Endothelial cell of umbilical vein (primary cell): ENCODE data around the gene ZNF609. TPM values are rescaled to one million over a fixed set of nuclear protein-coding genes. Genes with fewer than 3 reads are reported as not detected.

Source experiments
- BruUV-seq: library from RNA; stranded (reverse); fragments of 400-500 nt; replicated peaks from 2 replicates; lab custom pipeline; 2021; lab: Mats Ljungman, UMichigan
- CTCF ChIA-PET: fragments of 300-600, 350-600 bp; sonication (Branson Sonifier 250); formaldehyde crosslinking; loops from one replicate; lab custom pipeline; 2021; ENCODE audit warnings: antibody characterized with exemption, inconsistent platforms; lab: Charles Lee
- POLR2A ChIA-PET: fragments of 300-600, 350-600 bp; sonication (Branson Sonifier 250); formaldehyde crosslinking; loops from one replicate; lab custom pipeline; 2021; ENCODE audit warnings: antibody characterized with exemption, inconsistent platforms; lab: Charles Lee
- DNase-seq: peaks from one replicate; pipeline ENCODE4 v3.0.0-alpha.2; 2011; ENCODE audit warnings: low read depth, low spot score
- FAIRE-seq: peaks from 2 replicates; lab custom pipeline; 2011; peaks lifted over from hg19 to GRCh38; lab: Jason Lieb, UNC
- H2AFZ ChIP-seq: 2 replicates; pipeline ENCODE4 v1.6.0; 2012; ENCODE audit warnings: low read depth, low read length, control low read depth, inconsistent platforms
- H3K27ac ChIP-seq: 2 replicates; pipeline ENCODE4 v1.5.1; 2011; ENCODE audit warnings: low read depth, mild to moderate bottlenecking, control low read depth, low read length, moderate library complexity; ENCODE audit not compliant: insufficient read depth
- H3K27me3 ChIP-seq, 2 experiments: 2 replicates each; pipeline versions ENCODE4 v1.6.0 to v1.6.1; 2011; ENCODE audit warnings: low read length in 2 of 2, mixed read lengths in 1 of 2; ENCODE audit not compliant: control insufficient read depth in 2 of 2, insufficient read depth in 2 of 2
- H3K36me3 ChIP-seq, 2 experiments: 2 replicates in 1 of 2; 3 replicates in 1 of 2; pipeline ENCODE4 v1.5.1; 2011; ENCODE audit warnings: low read length in 2 of 2, mild to moderate bottlenecking in 1 of 2, moderate library complexity in 1 of 2; ENCODE audit not compliant: control insufficient read depth in 2 of 2, insufficient read depth in 2 of 2; ENCODE audit errors: extremely low read depth in 1 of 2
- H3K4me1 ChIP-seq: 3 replicates; pipeline ENCODE4 v1.5.1; 2011; ENCODE audit warnings: mild to moderate bottlenecking, low read length; ENCODE audit not compliant: control insufficient read depth, insufficient read depth; ENCODE audit errors: extremely low read depth
- H3K4me2 ChIP-seq: 2 replicates; pipeline ENCODE4 v1.6.1; 2011; ENCODE audit warnings: low read length, control low read depth, mixed read lengths; ENCODE audit not compliant: insufficient read depth
- H3K4me3 ChIP-seq, 3 experiments: fragments of 200-600 bp in 1 of 3; sonication (generic), shearing (Covaris generic) in 1 of 3; replicated peaks in 1 of 3; 2 replicates each; pipeline ENCODE4 v1.5.1; 2011 to 2016; ENCODE audit warnings: control low read depth in 3 of 3, low read length in 3 of 3, mild to moderate bottlenecking in 2 of 3, inconsistent platforms in 1 of 3, low read depth in 1 of 3, moderate library complexity in 1 of 3; ENCODE audit not compliant: insufficient read depth in 1 of 3
- H3K79me2 ChIP-seq: 2 replicates; pipeline ENCODE4 v1.6.0; 2012; ENCODE audit warnings: low read length, inconsistent platforms; ENCODE audit not compliant: control insufficient read depth, insufficient read depth
- H3K9ac ChIP-seq: replicated peaks from 2 replicates; pipeline ENCODE3; 2011; ENCODE audit warnings: low read length, control low read depth; ENCODE audit not compliant: insufficient read depth; ENCODE audit errors: extremely low read depth
- H3K9me1 ChIP-seq: replicated peaks from 3 replicates; pipeline ENCODE4 v1.6.0; 2011; ENCODE audit warnings: mild to moderate bottlenecking, low read length; ENCODE audit not compliant: control insufficient read depth, insufficient read depth; ENCODE audit errors: extremely low read depth
- H3K9me3 ChIP-seq: replicated peaks from 2 replicates; pipeline ENCODE4 v1.5.1; 2012; ENCODE audit warnings: low read length, inconsistent platforms; ENCODE audit not compliant: control insufficient read depth, insufficient read depth
- H4K20me1 ChIP-seq: replicated peaks from 2 replicates; pipeline ENCODE3; 2011; ENCODE audit warnings: mild to moderate bottlenecking, low read length; ENCODE audit not compliant: control insufficient read depth, insufficient read depth; ENCODE audit errors: extremely low read depth
- EZH2 ChIP-seq: IDR thresholded peaks from 2 replicates; pipeline ENCODE4 v1.6.1; 2012; ENCODE audit warnings: borderline replicate concordance, low read depth, mild to moderate bottlenecking, moderate library complexity, low read length, inconsistent platforms; ENCODE audit not compliant: severe bottlenecking
- FOS ChIP-seq: IDR thresholded peaks from 2 replicates; pipeline ENCODE4 v1.6.1; 2011; ENCODE audit warnings: mild to moderate bottlenecking, low read length, moderate library complexity, borderline replicate concordance; ENCODE audit not compliant: insufficient read depth
- GATA2 ChIP-seq: IDR thresholded peaks from 2 replicates; pipeline ENCODE4 v1.7.0; 2011; ENCODE audit warnings: low read depth, mild to moderate bottlenecking, moderate library complexity, mixed read lengths, low read length; ENCODE audit not compliant: insufficient read length, insufficient read depth
- JUN ChIP-seq: IDR thresholded peaks from 2 replicates; pipeline ENCODE4 v1.6.1; 2011; ENCODE audit warnings: borderline replicate concordance, low read depth; ENCODE audit not compliant: insufficient read length, insufficient read depth
- MYC ChIP-seq: IDR thresholded peaks from one replicate; pipeline ENCODE4 v1.6.1; 2011; ENCODE audit warnings: mild to moderate bottlenecking, low read depth, low read length
- POLR2A ChIP-seq: IDR thresholded peaks from 2 replicates; pipeline ENCODE4 v1.6.1; 2012; ENCODE audit warnings: low read depth, mild to moderate bottlenecking, control low read depth, low read length
- POLR2AphosphoS5 ChIP-seq: IDR thresholded peaks from 2 replicates; pipeline ENCODE4 v1.6.1; 2012; ENCODE audit warnings: low read depth, mild to moderate bottlenecking, control low read depth, low read length, moderate library complexity; ENCODE audit not compliant: insufficient read depth
- dilution Hi-C: fragments of 300-500 bp; cut with MboI; formaldehyde crosslinking; loops from one replicate; pipeline ENCODE4 v1.15.0; 2019; ENCODE audit warnings: low sequenced_read_pairs; ENCODE audit not compliant: extremely low pct_ligation_motif_present
- intact Hi-C: fragments of 100-400 bp; cut with micrococcal nuclease; formaldehyde crosslinking; loops from one replicate; pipeline ENCODE4 v1.10.0; 2022
- polyA plus RNA-seq, 4 experiments: library from polyadenylated mRNA; depleted of rRNA in 3 of 4; stranded (reverse) in 3 of 4; unstranded in 1 of 4; fragments of >200 nt; gene quantifications; 2 replicates each; pipeline versions ENCODE4 v1.2.1 to v1.2.3, GENCODE V29; 2011 to 2012; ENCODE audit warnings: missing spikeins in 1 of 4
- total RNA-seq: library from RNA; stranded (reverse); gene quantifications from 2 replicates; pipeline ENCODE4 v1.2.3, GENCODE V29; 2021
- TF ChIP-seq, protein P1 (sequence below): IDR thresholded peaks from 2 replicates; pipeline ENCODE4 v1.6.1; 2011; ENCODE audit not compliant: insufficient read depth, insufficient read length
- TF ChIP-seq, protein P2 (sequence below), 2 donors: IDR thresholded peaks; 1 replicate in 1 of 2; 2 replicates in 1 of 2; pipeline ENCODE4 v1.5.1; 2011; ENCODE audit warnings: low read length in 2 of 2, mild to moderate bottlenecking in 2 of 2, moderate library complexity in 2 of 2, control low read depth in 1 of 2, inconsistent platforms in 1 of 2, low read depth in 1 of 2; ENCODE audit not compliant: insufficient read depth in 1 of 2; ENCODE audit errors: extremely low read depth in 1 of 2

Gene ZNF609
- total and polyA plus RNA-seq, 2 donors (not counting 3 experiments of a cell fraction or from before 2014, with no cell fraction given): 18.2 to 49.6 TPM

DNA sequence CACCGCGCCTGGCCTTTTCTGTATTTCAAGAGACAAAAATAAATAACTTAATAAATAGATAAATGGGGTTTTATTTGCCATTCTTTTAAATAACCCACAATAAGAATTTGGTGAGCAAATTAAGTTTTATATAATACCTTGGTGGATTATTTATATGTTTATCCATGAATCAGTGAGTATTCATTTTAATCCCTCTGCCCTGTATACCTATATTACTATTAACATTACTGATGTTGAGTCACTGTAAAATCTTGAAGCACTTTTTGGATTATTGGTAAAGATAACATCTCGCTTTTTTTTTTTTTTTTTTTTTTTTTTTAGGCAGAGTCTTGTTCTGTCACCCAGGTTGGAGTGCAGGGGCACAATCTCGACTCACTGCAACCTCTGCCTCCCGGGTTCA, 154.1 kb downstream of the ZNF609 start:
- dilution Hi-C loops: no loop called here

DNA sequence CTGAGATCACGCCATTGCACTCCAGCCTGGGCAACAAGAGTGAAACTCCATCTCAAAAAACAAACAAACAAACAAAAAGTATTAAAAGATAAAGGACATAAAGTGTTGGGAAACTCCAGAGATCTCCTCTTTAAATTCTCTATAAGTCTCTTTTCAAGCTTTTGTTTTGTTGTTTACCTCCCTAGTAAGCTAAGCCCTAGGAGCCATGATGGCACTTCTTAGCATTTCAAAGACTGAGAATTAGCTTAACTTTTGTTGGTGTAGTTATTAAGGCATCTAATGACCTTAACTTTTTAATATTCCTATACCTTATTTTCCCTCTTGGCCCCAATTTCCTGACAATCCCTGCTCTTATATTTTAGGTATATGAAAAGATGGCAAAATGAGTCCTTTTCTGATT, 157.3 kb downstream of the ZNF609 start:
- H3K27ac ChIP-seq: no peak overlapping the region
- DNase-seq: no peak
- intact Hi-C loops (no loop called here), dilution Hi-C loops (no loop called here)
- no peak for FAIRE-seq
- H3K4me2 ChIP-seq: no peak overlapping the region
- no peaks in the 10 kb centered on the region for H3K27me3 ChIP-seq
- ChIA-PET POLR2A (no interaction called here), CTCF (interaction anchor here (0.6 kb wide), 1 partner anchor 36 kb away, joined by 3 read pairs; no protein-coding TSS in a partner anchor)
- peaks cover 62% of the 10 kb centered on the region for H3K79me2 ChIP-seq
- no peak overlapping the region for H2AFZ ChIP-seq
- TF ChIP-seq MYC (no peak), POLR2AphosphoS5 (no peak), FOS (no peak), JUN (no peak), EZH2 (no peak), GATA2 (no peak), POLR2A (no peak)
- TF ChIP-seq, protein P1, sequence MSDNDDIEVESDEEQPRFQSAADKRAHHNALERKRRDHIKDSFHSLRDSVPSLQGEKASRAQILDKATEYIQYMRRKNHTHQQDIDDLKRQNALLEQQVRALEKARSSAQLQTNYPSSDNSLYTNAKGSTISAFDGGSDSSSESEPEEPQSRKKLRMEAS: no peak
- TF ChIP-seq, protein P2, sequence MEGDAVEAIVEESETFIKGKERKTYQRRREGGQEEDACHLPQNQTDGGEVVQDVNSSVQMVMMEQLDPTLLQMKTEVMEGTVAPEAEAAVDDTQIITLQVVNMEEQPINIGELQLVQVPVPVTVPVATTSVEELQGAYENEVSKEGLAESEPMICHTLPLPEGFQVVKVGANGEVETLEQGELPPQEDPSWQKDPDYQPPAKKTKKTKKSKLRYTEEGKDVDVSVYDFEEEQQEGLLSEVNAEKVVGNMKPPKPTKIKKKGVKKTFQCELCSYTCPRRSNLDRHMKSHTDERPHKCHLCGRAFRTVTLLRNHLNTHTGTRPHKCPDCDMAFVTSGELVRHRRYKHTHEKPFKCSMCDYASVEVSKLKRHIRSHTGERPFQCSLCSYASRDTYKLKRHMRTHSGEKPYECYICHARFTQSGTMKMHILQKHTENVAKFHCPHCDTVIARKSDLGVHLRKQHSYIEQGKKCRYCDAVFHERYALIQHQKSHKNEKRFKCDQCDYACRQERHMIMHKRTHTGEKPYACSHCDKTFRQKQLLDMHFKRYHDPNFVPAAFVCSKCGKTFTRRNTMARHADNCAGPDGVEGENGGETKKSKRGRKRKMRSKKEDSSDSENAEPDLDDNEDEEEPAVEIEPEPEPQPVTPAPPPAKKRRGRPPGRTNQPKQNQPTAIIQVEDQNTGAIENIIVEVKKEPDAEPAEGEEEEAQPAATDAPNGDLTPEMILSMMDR (IDR thresholded peaks at IDR 0.05; ENCODE audit: extremely low read depth in 1 of 2, insufficient read depth in 1 of 2, low read depth in 1 of 2, low read length in 2 of 2): no peak
- H3K4me1 ChIP-seq: no peaks in the 10 kb centered on the region
- no peaks in the 10 kb centered on the region for H3K36me3 ChIP-seq
- no peak overlapping the region for H3K9ac ChIP-seq
- no peaks in the 10 kb centered on the region for H3K9me1 ChIP-seq
- no peak overlapping the region for H3K4me3 ChIP-seq
- peaks cover 8% of the 10 kb centered on the region for H4K20me1 ChIP-seq
- H3K9me3 ChIP-seq: no peaks in the 10 kb centered on the region
- no TSS peak for BruUV-seq

More for the DNA sequence above, 154.1 kb downstream of the ZNF609 start:
- no TSS peak for BruUV-seq
- peaks cover 7% of the 10 kb centered on the region for H4K20me1 ChIP-seq
- H3K9ac ChIP-seq: no peak overlapping the region
- no peaks in the 10 kb centered on the region for H3K9me1 ChIP-seq
- H3K27me3 ChIP-seq: no peaks in the 10 kb centered on the region
- peaks cover 4% of the 10 kb centered on the region for H3K4me1 ChIP-seq
- H3K9me3 ChIP-seq: no peaks in the 10 kb centered on the region
- FAIRE-seq: no peak
- ChIA-PET POLR2A (no interaction called here), CTCF (interaction anchor here (0.7 kb wide), 1 partner anchor 11 kb away, joined by 4 read pairs; no protein-coding TSS in a partner anchor)
- no peaks in the 10 kb centered on the region for H3K36me3 ChIP-seq
- TF ChIP-seq JUN (no peak), FOS (no peak), MYC (no peak), GATA2 (no peak), EZH2 (no peak)
- TF ChIP-seq, protein P2 (IDR thresholded peaks at IDR 0.05; ENCODE audit: extremely low read depth in 1 of 2, insufficient read depth in 1 of 2, low read depth in 1 of 2, low read length in 2 of 2): no peak
- DNase-seq: no peak
- no peak overlapping the region for H3K4me2 ChIP-seq
- H2AFZ ChIP-seq: no peak overlapping the region
- intact Hi-C loops: no loop called here
- peaks cover 53% of the 10 kb centered on the region for H3K79me2 ChIP-seq
- H3K4me3 ChIP-seq: no peak overlapping the region
- H3K27ac ChIP-seq: no peak overlapping the region
